T-helper 1 cell treated with Interleukin-12 subunit alpha and Interleukin-12 subunit beta and Interleukin-4 antibody, amounts not matched to agents 30 μg/mL and 1 μg/mL, for 36 hours (primary cell): ENCODE results near the gene RPS6KA3.
"Not testable (repeated sequence)": the region's sequence is repeated elsewhere in the genome, so short reads cannot be mapped to it uniquely, and the experiment has no call there.

Experiments
- H3K27ac Mint-ChIP-seq: one replicate; pipeline ENCODE4 v1.8.0; 2021; ENCODE audit warnings: mild to moderate bottlenecking, mixed read lengths
- H3K27me3 Mint-ChIP-seq: one replicate; pipeline ENCODE4 v1.8.0; 2021; ENCODE audit warnings: low read depth, mixed read lengths
- H3K36me3 Mint-ChIP-seq: one replicate; pipeline ENCODE4 v1.8.0; 2021; ENCODE audit warnings: low read depth, mixed read lengths
- H3K4me1 Mint-ChIP-seq: one replicate; pipeline ENCODE4 v1.8.0; 2021; ENCODE audit warnings: low read depth, mixed read lengths
- H3K4me3 Mint-ChIP-seq: one replicate; pipeline ENCODE4 v1.8.0; 2021; ENCODE audit warnings: mild to moderate bottlenecking, moderate library complexity, mixed read lengths
- H3K9me3 Mint-ChIP-seq: one replicate; pipeline ENCODE4 v1.8.0; 2021; ENCODE audit warnings: mixed read lengths

RPS6KA3 gene

GRCh38 chrX:20173313-20173712, 93.4 kb downstream of the RPS6KA3 start:
- H3K27ac Mint-ChIP-seq, result no peak overlapping the region
- no peaks in the 10 kb centered on the region for H3K9me3 Mint-ChIP-seq
- no peak overlapping the region for H3K4me3 Mint-ChIP-seq
- H3K27me3 Mint-ChIP-seq, result no peaks in the 10 kb centered on the region
- H3K4me1 Mint-ChIP-seq, result no peaks in the 10 kb centered on the region
- H3K36me3 Mint-ChIP-seq, result peaks cover 6% of the 10 kb centered on the region

- Mint-ChIP-seq H3K9me3 (no peaks in the 10 kb centered on the region), H3K27me3 (no peaks in the 10 kb centered on the region), H3K36me3 (peaks cover 14% of the 10 kb centered on the region)
These were observed 94.8 kb downstream of the RPS6KA3 start for GRCh38 chrX:20171887-20172286.

GRCh38 chrX:20162516-20162915, 104.2 kb downstream of the RPS6KA3 start:
- not testable (repeated sequence) for H3K9me3 Mint-ChIP-seq, H3K27ac Mint-ChIP-seq, H3K4me1 Mint-ChIP-seq, H3K4me3 Mint-ChIP-seq, H3K27me3 Mint-ChIP-seq
- H3K36me3 Mint-ChIP-seq, result peaks cover 35% of the 10 kb centered on the region

More at GRCh38 chrX:20171887-20172286, 94.8 kb downstream of the RPS6KA3 start:
- Mint-ChIP-seq H3K4me1 (no peaks in the 10 kb centered on the region), H3K27ac (no peak overlapping the region), H3K4me3 (no peak overlapping the region)

- Mint-ChIP-seq H3K9me3 (no peaks in the 10 kb centered on the region), H3K36me3 (peaks cover 37% of the 10 kb centered on the region), H3K4me1 (peaks cover 1% of the 10 kb centered on the region), H3K27me3 (no peaks in the 10 kb centered on the region), H3K4me3 (no peak overlapping the region), H3K27ac (no peak overlapping the region)
These were observed 106.8 kb downstream of the RPS6KA3 start for GRCh38 chrX:20159797-20160385.

- Mint-ChIP-seq H3K9me3 (no peaks in the 10 kb centered on the region), H3K27ac (no peak overlapping the region), H3K4me3 (no peak overlapping the region), H3K27me3 (no peaks in the 10 kb centered on the region), H3K4me1 (no peaks in the 10 kb centered on the region), H3K36me3 (peaks cover 21% of the 10 kb centered on the region)
These were observed 115.0 kb downstream of the RPS6KA3 start for GRCh38 chrX:20151689-20152088.

- Mint-ChIP-seq H3K4me1 (peaks cover 2% of the 10 kb centered on the region), H3K27me3 (no peaks in the 10 kb centered on the region), H3K9me3 (no peaks in the 10 kb centered on the region), H3K36me3 (peaks cover 9% of the 10 kb centered on the region), H3K4me3 (no peak overlapping the region), H3K27ac (no peak overlapping the region)
These were observed 117.4 kb downstream of the RPS6KA3 start for GRCh38 chrX:20149326-20149725.

- peaks cover 6% of the 10 kb centered on the region for H3K4me1 Mint-ChIP-seq
- H3K36me3 Mint-ChIP-seq, result peaks cover 5% of the 10 kb centered on the region
- no peak overlapping the region for H3K27ac Mint-ChIP-seq
- no peaks in the 10 kb centered on the region for H3K9me3 Mint-ChIP-seq
- H3K4me3 Mint-ChIP-seq, result no peak overlapping the region
- no peaks in the 10 kb centered on the region for H3K27me3 Mint-ChIP-seq
These were observed 119.1 kb downstream of the RPS6KA3 start for GRCh38 chrX:20147561-20147960.

GRCh38 chrX:20144491-20144890, 122.2 kb downstream of the RPS6KA3 start:
- no peak overlapping the region for H3K27ac Mint-ChIP-seq
- H3K27me3 Mint-ChIP-seq, result no peaks in the 10 kb centered on the region
- H3K4me3 Mint-ChIP-seq, result no peak overlapping the region
- H3K4me1 Mint-ChIP-seq, result peaks cover 14% of the 10 kb centered on the region
- peaks cover 5% of the 10 kb centered on the region for H3K36me3 Mint-ChIP-seq
- H3K9me3 Mint-ChIP-seq, result no peaks in the 10 kb centered on the region

GRCh38 chrX:20143561-20143960, 123.1 kb downstream of the RPS6KA3 start:
- Mint-ChIP-seq H3K9me3 (no peaks in the 10 kb centered on the region), H3K4me1 (peaks cover 21% of the 10 kb centered on the region), H3K4me3 (no peak overlapping the region), H3K27me3 (no peaks in the 10 kb centered on the region), H3K27ac (no peak overlapping the region), H3K36me3 (peaks cover 4% of the 10 kb centered on the region)

- H3K9me3 Mint-ChIP-seq, result no peaks in the 10 kb centered on the region
- H3K4me3 Mint-ChIP-seq, result peak overlapping the region; percentile 31
- H3K36me3 Mint-ChIP-seq, result peaks cover 4% of the 10 kb centered on the region
- H3K27ac Mint-ChIP-seq, result no peak overlapping the region
- no peaks in the 10 kb centered on the region for H3K27me3 Mint-ChIP-seq
- H3K4me1 Mint-ChIP-seq, result peaks cover 21% of the 10 kb centered on the region
These were observed 123.6 kb downstream of the RPS6KA3 start for GRCh38 chrX:20143111-20143510.

- Mint-ChIP-seq H3K36me3 (peaks cover 2% of the 10 kb centered on the region), H3K4me1 (peaks cover 21% of the 10 kb centered on the region), H3K9me3 (no peaks in the 10 kb centered on the region), H3K27ac (peak within 1 kb of the TSS; percentile 78), H3K27me3 (no peaks in the 10 kb centered on the region), H3K4me3 (peak within 1 kb of the TSS; percentile 86)
These were observed 125.2 kb downstream of the RPS6KA3 start, which contains the start of gene EIF1AX for GRCh38 chrX:20141281-20142220. Gene EIF1AX, minus strand, starts transcription at chrX:20141838. Its CDS starts 198 bp downstream, at chrX:20141640.

- Mint-ChIP-seq H3K4me3 (peak overlapping the region; percentile 86), H3K36me3 (peaks cover 7% of the 10 kb centered on the region), H3K27me3 (no peaks in the 10 kb centered on the region), H3K27ac (peak overlapping the region; percentile 39), H3K9me3 (no peaks in the 10 kb centered on the region), H3K4me1 (peaks cover 27% of the 10 kb centered on the region)
These were observed 126.3 kb downstream of the RPS6KA3 start for GRCh38 chrX:20140420-20140819.

- Mint-ChIP-seq H3K27me3 (no peaks in the 10 kb centered on the region), H3K27ac (no peak overlapping the region), H3K4me3 (peak overlapping the region; percentile 86), H3K36me3 (peaks cover 7% of the 10 kb centered on the region), H3K4me1 (peaks cover 27% of the 10 kb centered on the region), H3K9me3 (no peaks in the 10 kb centered on the region)
These were observed 126.7 kb downstream of the RPS6KA3 start for GRCh38 chrX:20139966-20140365.

- Mint-ChIP-seq H3K36me3 (peaks cover 9% of the 10 kb centered on the region), H3K27ac (no peak overlapping the region), H3K27me3 (no peaks in the 10 kb centered on the region), H3K9me3 (no peaks in the 10 kb centered on the region), H3K4me1 (peaks cover 21% of the 10 kb centered on the region), H3K4me3 (no peak overlapping the region)
These were observed 130.8 kb downstream of the RPS6KA3 start for GRCh38 chrX:20135944-20136343.

- peaks cover 9% of the 10 kb centered on the region for H3K36me3 Mint-ChIP-seq
- no peak overlapping the region for H3K27ac Mint-ChIP-seq
- H3K4me1 Mint-ChIP-seq, result peaks cover 5% of the 10 kb centered on the region
- no peak overlapping the region for H3K4me3 Mint-ChIP-seq
- no peaks in the 10 kb centered on the region for H3K9me3 Mint-ChIP-seq
- no peaks in the 10 kb centered on the region for H3K27me3 Mint-ChIP-seq
These were observed 134.0 kb downstream of the RPS6KA3 start for GRCh38 chrX:20132666-20133065.
